Mesendoderm (in vitro differentiated cells): ENCODE measurements around the gene MAPK7.
A peak's percentile ranks its signal among the peaks of the same experiment; 100 is the strongest.

Source experiments
- DNase-seq: peaks from one replicate; pipeline ENCODE4 v3.0.0; 2013
- H2AK5ac ChIP-seq: 2 replicates; pipeline ENCODE4 v1.6.1; 2013; ENCODE audit warnings: low read length, inconsistent platforms
- H2BK120ac ChIP-seq: 2 replicates; pipeline ENCODE4 v1.6.1; 2013; ENCODE audit warnings: low read depth, mild to moderate bottlenecking, low read length, moderate library complexity, mixed read lengths
- H2BK15ac ChIP-seq: replicated peaks from 2 replicates; pipeline ENCODE4 v1.6.1; 2013; ENCODE audit warnings: low read depth, mild to moderate bottlenecking, moderate library complexity
- H2BK5ac ChIP-seq: 2 replicates; pipeline ENCODE4 v1.6.1; 2013; ENCODE audit warnings: low read length, inconsistent platforms
- H3K18ac ChIP-seq: 2 replicates; pipeline ENCODE4 v1.6.1; 2013; ENCODE audit warnings: mild to moderate bottlenecking, low read length, mixed read lengths
- H3K23ac ChIP-seq: one replicate; pipeline ENCODE4 v1.6.1; 2013; ENCODE audit warnings: low read length
- H3K27ac ChIP-seq: 2 replicates; pipeline ENCODE4 v1.5.1; 2013; ENCODE audit warnings: low read depth, mild to moderate bottlenecking, inconsistent platforms, low read length, moderate library complexity
- H3K27me3 ChIP-seq: 2 replicates; pipeline ENCODE4 v1.6.1; 2013; ENCODE audit warnings: low read length, control low read depth, mild to moderate bottlenecking, inconsistent platforms; ENCODE audit not compliant: insufficient read depth, poor library complexity
- H3K36me3 ChIP-seq: 2 replicates; pipeline ENCODE4 v1.6.1; 2013; ENCODE audit warnings: low read length, inconsistent platforms; ENCODE audit not compliant: control insufficient read depth, insufficient read depth
- H3K4ac ChIP-seq: one replicate; pipeline ENCODE4 v1.6.1; 2013; ENCODE audit warnings: low read depth, mild to moderate bottlenecking, low read length, moderate library complexity
- H3K4me1 ChIP-seq: 2 replicates; pipeline ENCODE4 v1.6.1; 2013; ENCODE audit warnings: low read depth, low read length, inconsistent platforms; ENCODE audit not compliant: control insufficient read depth
- H3K4me2 ChIP-seq: 2 replicates; pipeline ENCODE4 v1.6.1; 2013; ENCODE audit warnings: low read length
- H3K4me3 ChIP-seq: 2 replicates; pipeline ENCODE4 v1.5.1; 2013; ENCODE audit warnings: mild to moderate bottlenecking, low read length
- H3K56ac ChIP-seq: one replicate; pipeline ENCODE4 v1.6.1; 2013; ENCODE audit warnings: low read length
- H3K79me1 ChIP-seq: 2 replicates; pipeline ENCODE4 v1.6.1; 2013; ENCODE audit warnings: low read length, inconsistent platforms
- H3K79me2 ChIP-seq: 2 replicates; pipeline ENCODE4 v1.6.1; 2013; ENCODE audit warnings: mild to moderate bottlenecking, low read length; ENCODE audit not compliant: control insufficient read depth, insufficient read depth
- H3K9ac ChIP-seq: 2 replicates; pipeline ENCODE4 v1.6.1; 2013; ENCODE audit warnings: low read length, inconsistent platforms
- H4K5ac ChIP-seq: one replicate; pipeline ENCODE4 v1.6.1; 2013; ENCODE audit warnings: low read length
- H4K8ac ChIP-seq: one replicate; pipeline ENCODE4 v1.6.1; 2013; ENCODE audit warnings: low read depth, mild to moderate bottlenecking, control low read depth, low read length, moderate library complexity
- WGBS: extraction: QIAGEN DNeasy Blood & Tissue Kit; methylation state at CpG from one replicate; pipeline ENCODE4 v1.1.7; 2013; ENCODE audit warnings: low lambda C conversion rate, missing lambda C conversion rate; ENCODE audit not compliant: insufficient coverage; ENCODE audit errors: extremely low coverage; 5-methylcytosine and 5-hydroxymethylcytosine counted together

Gene MAPK7

GRCh38 chr17:19359151-19359550 is 19.1 kb upstream of the MAPK7 start:
- Histone ChIP-seq H3K36me3 (peaks cover 2% of the 10 kb centered on the region), H4K8ac (no peak overlapping the region), H3K56ac (no peak overlapping the region), H3K4me2 (no peak overlapping the region), H3K79me2 (no peaks in the 10 kb centered on the region), H2AK5ac (no peak overlapping the region), H3K18ac (no peak overlapping the region), H3K4me3 (no peak overlapping the region), H3K4ac (no peak overlapping the region), H4K5ac (no peak overlapping the region), H3K9ac (no peak overlapping the region), H3K27me3 (no peaks in the 10 kb centered on the region), H2BK15ac (no peak overlapping the region), H3K79me1 (peaks cover 6% of the 10 kb centered on the region), H2BK120ac (no peak overlapping the region), H3K4me1 (peaks cover 10% of the 10 kb centered on the region), H2BK5ac (no peak overlapping the region), H3K23ac (no peak overlapping the region), H3K27ac (no peak overlapping the region)
- WGBS: no CpG with 5 or more reads among the region's 7 CpGs
- no peak for DNase-seq

DNA sequence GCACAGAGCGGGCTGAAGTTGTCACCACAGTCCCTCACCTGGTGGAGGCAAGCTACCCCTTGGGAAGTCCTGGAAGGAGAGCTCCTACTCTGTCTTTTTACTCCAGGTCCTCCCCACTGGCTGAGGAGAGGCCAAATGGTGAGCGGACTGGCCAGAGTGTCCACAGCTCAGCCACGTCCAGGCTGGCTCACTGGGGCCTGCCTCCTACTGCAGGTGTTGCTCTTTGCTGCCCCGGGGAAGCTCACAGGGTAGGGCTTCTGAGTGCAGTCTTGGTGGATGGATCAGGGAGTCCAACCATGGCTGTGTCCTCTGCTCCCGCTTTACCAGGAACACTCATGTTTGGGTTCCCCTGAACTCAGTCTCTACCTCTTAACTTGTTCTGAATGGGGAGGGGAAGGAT is 18.4 kb upstream of the MAPK7 start:
- Histone ChIP-seq H3K9ac (no peak overlapping the region), H3K56ac (no peak overlapping the region), H2BK5ac (no peak overlapping the region), H2AK5ac (no peak overlapping the region), H3K23ac (no peak overlapping the region), H3K4me3 (no peak overlapping the region), H3K4me1 (peaks cover 10% of the 10 kb centered on the region), H4K8ac (no peak overlapping the region), H2BK15ac (no peak overlapping the region), H3K4me2 (no peak overlapping the region), H3K27me3 (no peaks in the 10 kb centered on the region), H3K27ac (no peak overlapping the region), H2BK120ac (no peak overlapping the region), H3K4ac (no peak overlapping the region), H3K18ac (no peak overlapping the region), H3K36me3 (peaks cover 2% of the 10 kb centered on the region), H4K5ac (no peak overlapping the region), H3K79me2 (no peaks in the 10 kb centered on the region), H3K79me1 (peaks cover 6% of the 10 kb centered on the region)
- no CpG with 5 or more reads among the region's 5 CpGs for WGBS
- no peak for DNase-seq

DNA sequence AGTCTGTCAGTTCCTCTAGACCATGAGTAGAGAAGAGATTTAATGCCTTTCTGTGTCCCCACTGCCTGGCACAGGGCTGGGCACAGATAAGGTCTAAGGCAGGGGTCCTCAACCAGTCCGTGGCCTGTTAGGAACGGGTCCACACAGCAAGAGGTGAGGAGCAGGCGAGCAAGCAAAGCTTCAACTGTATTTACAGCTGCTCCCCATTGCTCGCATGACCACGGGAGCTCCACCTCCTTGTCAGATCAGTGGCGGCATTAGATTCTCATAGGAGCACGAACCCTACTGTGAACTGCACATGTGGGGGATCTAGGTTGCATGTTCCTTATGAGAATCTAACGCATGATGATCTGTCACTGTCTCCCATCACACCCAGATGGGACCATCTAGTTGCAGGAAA is 17.5 kb upstream of the MAPK7 start:
- H3K36me3 ChIP-seq: peaks cover 2% of the 10 kb centered on the region
- H2BK120ac ChIP-seq: no peak overlapping the region
- H2AK5ac ChIP-seq: no peak overlapping the region
- H3K4me2 ChIP-seq: no peak overlapping the region
- DNase-seq: no peak
- H3K4me3 ChIP-seq: no peak overlapping the region
- no peaks in the 10 kb centered on the region for H3K79me2 ChIP-seq
- WGBS: no CpG with 5 or more reads among the region's 8 CpGs
- H3K9ac ChIP-seq: no peak overlapping the region
- H3K79me1 ChIP-seq: peaks cover 6% of the 10 kb centered on the region
- no peaks in the 10 kb centered on the region for H3K27me3 ChIP-seq
- no peak overlapping the region for H2BK5ac ChIP-seq
- H3K23ac ChIP-seq: no peak overlapping the region
- no peak overlapping the region for H4K8ac ChIP-seq
- H3K18ac ChIP-seq: no peak overlapping the region
- no peak overlapping the region for H3K27ac ChIP-seq
- no peak overlapping the region for H2BK15ac ChIP-seq
- H4K5ac ChIP-seq: no peak overlapping the region
- no peak overlapping the region for H3K56ac ChIP-seq
- H3K4me1 ChIP-seq: peaks cover 10% of the 10 kb centered on the region
- no peak overlapping the region for H3K4ac ChIP-seq

DNA sequence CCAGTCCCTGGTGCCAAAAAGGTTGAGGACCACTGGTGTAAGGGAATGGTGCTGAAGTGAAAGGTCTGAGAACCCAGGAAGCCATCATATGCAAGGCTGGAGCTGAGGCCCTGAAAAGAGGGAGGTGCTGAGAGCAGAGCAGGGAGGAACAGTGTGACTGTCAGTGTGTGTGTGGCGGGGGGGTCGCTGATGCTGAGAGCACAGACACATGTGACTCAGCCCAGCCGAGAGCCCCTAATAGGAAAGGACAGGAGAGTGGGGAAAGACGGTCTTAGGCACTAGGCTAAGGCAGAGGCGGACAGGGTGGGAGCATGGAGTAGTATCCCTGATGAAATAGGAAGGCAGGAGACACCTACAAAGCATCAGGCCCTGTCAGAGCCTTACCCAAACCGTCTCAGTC is 17.0 kb upstream of the MAPK7 start:
- Histone ChIP-seq H3K9ac (peak overlapping the region; percentile 88), H3K79me2 (no peaks in the 10 kb centered on the region), H4K8ac (no peak overlapping the region), H3K56ac (peak overlapping the region; percentile 94), H3K18ac (no peak overlapping the region), H3K4me3 (no peak overlapping the region), H2BK5ac (no peak overlapping the region), H3K23ac (no peak overlapping the region), H4K5ac (no peak overlapping the region), H3K27ac (no peak overlapping the region), H2BK120ac (no peak overlapping the region), H3K36me3 (peaks cover 2% of the 10 kb centered on the region), H3K27me3 (no peaks in the 10 kb centered on the region), H2BK15ac (no peak overlapping the region), H3K4me2 (peak overlapping the region; percentile 91), H3K4me1 (peaks cover 10% of the 10 kb centered on the region), H3K4ac (no peak overlapping the region), H2AK5ac (no peak overlapping the region), H3K79me1 (peaks cover 6% of the 10 kb centered on the region)
- DNase-seq: no peak
- WGBS: no CpG with 5 or more reads among the region's 6 CpGs

GRCh38 chr17:19361944-19362276 is 16.4 kb upstream of the MAPK7 start:
- H3K56ac ChIP-seq: peak overlapping the region; percentile 94
- no peaks in the 10 kb centered on the region for H3K79me2 ChIP-seq
- DNase-seq: no peak
- H3K27me3 ChIP-seq: no peaks in the 10 kb centered on the region
- H3K27ac ChIP-seq: no peak overlapping the region
- peak overlapping the region; percentile 50 for H3K4ac ChIP-seq
- no peak overlapping the region for H2AK5ac ChIP-seq
- peak overlapping the region; percentile 95 for H3K23ac ChIP-seq
- H3K18ac ChIP-seq: no peak overlapping the region
- H3K4me3 ChIP-seq: peak overlapping the region; percentile 77
- no peak overlapping the region for H4K5ac ChIP-seq
- H2BK15ac ChIP-seq: no peak overlapping the region
- H3K9ac ChIP-seq: peak overlapping the region; percentile 88
- H3K4me2 ChIP-seq: peak overlapping the region; percentile 91
- H2BK5ac ChIP-seq: no peak overlapping the region
- peaks cover 6% of the 10 kb centered on the region for H3K79me1 ChIP-seq
- peak overlapping the region; percentile 1 for H4K8ac ChIP-seq
- no CpG with 5 or more reads among the region's 16 CpGs for WGBS
- peaks cover 2% of the 10 kb centered on the region for H3K36me3 ChIP-seq
- H3K4me1 ChIP-seq: peaks cover 10% of the 10 kb centered on the region
- no peak overlapping the region for H2BK120ac ChIP-seq
